HepG2 (cell line): Measurements from ENCODE around the gene LAMA5. TPM values are rescaled to one million over a fixed set of nuclear protein-coding genes. Genes with fewer than 3 reads are reported as not detected.

Experiments used
- CC2D1A ChIP-seq: sonication (generic); formaldehyde crosslinking; IDR thresholded peaks from 2 replicates; pipeline ENCODE4 v1.8.1; 2023; ENCODE audit warnings: mild to moderate bottlenecking, missing genetic modification reagents
- FOXO1 ChIP-seq: sonication (generic); formaldehyde crosslinking; IDR thresholded peaks from 2 replicates; pipeline ENCODE4 v1.4.0; 2020; ENCODE audit warnings: missing genetic modification reagents
- GMEB2 ChIP-seq: IDR thresholded peaks from 2 replicates; pipeline ENCODE4 v1.6.1; 2016; ENCODE audit warnings: missing biosample characterization, missing genetic modification reagents, low read depth
- GPBP1L1 ChIP-seq: sonication (generic); formaldehyde crosslinking; IDR thresholded peaks from 2 replicates; pipeline ENCODE4 v1.5.0; 2020; ENCODE audit warnings: mild to moderate bottlenecking, missing genetic modification reagents
- GRHL1 ChIP-seq: sonication (generic); formaldehyde crosslinking; conservative IDR thresholded peaks from 2 replicates; pipeline ENCODE4 v1.8.0; 2022; ENCODE audit warnings: missing genetic modification reagents
- MATR3 ChIP-seq: sonication (generic); formaldehyde crosslinking; IDR thresholded peaks from 2 replicates; pipeline ENCODE4 v1.4.0; 2020; ENCODE audit warnings: missing genetic modification reagents
- MYC ChIP-seq: sonication (generic); formaldehyde crosslinking; IDR thresholded peaks from 2 replicates; pipeline ENCODE4 v1.9.0; 2021; ENCODE audit warnings: missing genetic modification reagents, borderline replicate concordance
- THAP9 ChIP-seq: sonication (generic); formaldehyde crosslinking; IDR thresholded peaks from 2 replicates; pipeline ENCODE4; 2020; ENCODE audit warnings: missing genetic modification reagents, mild to moderate bottlenecking, borderline replicate concordance
- TP53 ChIP-seq: sonication (generic); formaldehyde crosslinking; conservative IDR thresholded peaks from 2 replicates; pipeline ENCODE4 v1.4.0; 2020; ENCODE audit warnings: missing genetic modification reagents
- ZBTB43 ChIP-seq: sonication (generic); formaldehyde crosslinking; conservative IDR thresholded peaks from 2 replicates; pipeline ENCODE4 v1.4.0; 2020; ENCODE audit warnings: missing genetic modification reagents
- ZFAT ChIP-seq: sonication (generic); formaldehyde crosslinking; conservative IDR thresholded peaks from 2 replicates; pipeline ENCODE4 v1.8.1; 2023; ENCODE audit warnings: missing genetic modification reagents, inconsistent platforms
- ZFYVE20 ChIP-seq: sonication (generic); formaldehyde crosslinking; IDR thresholded peaks from 2 replicates; pipeline ENCODE4 v1.8.0; 2023; ENCODE audit warnings: low read depth, mild to moderate bottlenecking, moderate library complexity, missing genetic modification reagents, borderline replicate concordance
- ZNF276 ChIP-seq: sonication (generic); formaldehyde crosslinking; IDR thresholded peaks from 2 replicates; pipeline ENCODE4 v1.4.0; 2020; ENCODE audit warnings: mild to moderate bottlenecking, low read depth, missing genetic modification reagents
- ZNF414 ChIP-seq: sonication (generic); formaldehyde crosslinking; IDR thresholded peaks from 2 replicates; pipeline ENCODE4 v1.5.0; 2020; ENCODE audit warnings: missing genetic modification reagents
- ZNF660 ChIP-seq: sonication (generic); formaldehyde crosslinking; IDR thresholded peaks from 2 replicates; pipeline ENCODE4 v1.5.1; 2020; ENCODE audit warnings: mild to moderate bottlenecking, low read depth, missing genetic modification reagents, borderline replicate concordance
- polyA plus RNA-seq, 8 experiments: library from polyadenylated mRNA; depleted of rRNA in 3 of 8; stranded (reverse) in 7 of 8; unstranded in 1 of 8; fragments of >200 nt; fragmentation: Illumina TruSeq in 4 of 8; extraction: Trizol in 4 of 8; gene quantifications; 2 replicates each; pipeline versions ENCODE4 v1.2.1 to v1.2.3, GENCODE V29; 2011 to 2016; ENCODE audit warnings: low read depth in 4 of 8, missing spikeins in 1 of 8, mixed read lengths in 1 of 8; ENCODE audit not compliant: insufficient read depth in 1 of 8
- total RNA-seq, 5 experiments: library from RNA; depleted of rRNA; stranded (reverse); fragments of >200 nt; fragmentation: Illumina TruSeq; extraction: Trizol; gene quantifications; 2 replicates each; pipeline ENCODE4 v1.2.3, GENCODE V29; 2016; ENCODE audit warnings: low read depth in 1 of 5

LAMA5 gene
- total and polyA plus RNA-seq, 2 of the 13 experiments (the other 11 are each of a cell fraction or from before 2014, with no cell fraction given), result 21.0 to 44.7 TPM

- TF ChIP-seq ZFAT (CRISPR knock-in tag) (no peak), GRHL1 (no peak), THAP9 (CRISPR knock-in tag) (0 out of 2 replicates have a peak, but pooled peaks have one; percentile 52), GMEB2 (CRISPR knock-in tag) (0 out of 2 replicates have a peak, but pooled peaks have one; percentile 22), TP53 (CRISPR knock-in tag) (no peak), ZNF276 (CRISPR knock-in tag) (peak; percentile 85), ZFYVE20 (no peak), GPBP1L1 (no peak), MYC (peak; percentile 70), CC2D1A (CRISPR knock-in tag) (no peak), FOXO1 (CRISPR knock-in tag) (peak; percentile 84), ZNF414 (peak; percentile 38; the same call in 1 of the 2 replicates), ZNF660 (peak; percentile 78; the same call in 1 of the 2 replicates), MATR3 (CRISPR knock-in tag) (no peak), ZBTB43 (CRISPR knock-in tag) (peak; percentile 39; the same call in 1 of the 2 replicates)
Measured at GRCh38 chr20:62382306-62383198, 15.4 kb upstream of the LAMA5 start (continued).
